PC-9 (cell line): ENCODE results near the gene RPS3. TPM values are rescaled to one million over a fixed set of nuclear protein-coding genes. Genes with fewer than 3 reads are reported as not detected.

Source experiments
- BruUV-seq: library from RNA; stranded (reverse); fragments of 400-500 nt; replicated peaks from 2 replicates; lab custom pipeline; 2021; lab: Mats Ljungman, UMichigan
- CTCF ChIA-PET: fragments of 300-600 bp; sonication (Branson Sonifier 250); formaldehyde crosslinking; loops from one replicate; lab custom pipeline; 2022; ENCODE audit warnings: antibody characterized with exemption; lab: Charles Lee
- POLR2A ChIA-PET: fragments of 300-600 bp; sonication (Branson Sonifier 250); formaldehyde crosslinking; loops from one replicate; lab custom pipeline; 2022; ENCODE audit warnings: antibody characterized with exemption; ENCODE audit not compliant: unreplicated experiment; lab: Charles Lee
- DNase-seq, 2 experiments: peaks; one replicate each; pipeline versions ENCODE4 v3.0.0 to v3.0.0-alpha.2; 2015 to 2022; ENCODE audit warnings: mixed read lengths in 1 of 2
- H2AFZ ChIP-seq: fragments of 200-600 bp; sonication (generic); 2 replicates; pipeline ENCODE4 v1.8.1; 2017; ENCODE audit warnings: antibody characterized with exemption
- H3F3A ChIP-seq: fragments of 200-600 bp; sonication (generic); 2 replicates; pipeline ENCODE4 v1.8.1; 2017; ENCODE audit warnings: antibody characterized with exemption, mild to moderate bottlenecking, low read depth; ENCODE audit not compliant: insufficient read depth
- H3K27ac ChIP-seq: fragments of 200-600 bp; sonication (generic); 2 replicates; pipeline ENCODE4 v1.6.1; 2016; ENCODE audit warnings: mixed run types
- H3K27me3 ChIP-seq: fragments of 200-600 bp; sonication (generic); 2 replicates; pipeline ENCODE4 v1.6.1; 2016; ENCODE audit warnings: low read depth, mixed run types; ENCODE audit not compliant: insufficient read depth
- H3K36me3 ChIP-seq: fragments of 200-600 bp; sonication (generic); 2 replicates; pipeline ENCODE4 v1.6.1; 2016; ENCODE audit warnings: low read depth, mixed run types
- H3K4me1 ChIP-seq: fragments of 200-600 bp; sonication (generic); replicated peaks from 2 replicates; pipeline ENCODE4 v1.6.1; 2016; ENCODE audit warnings: mixed run types; ENCODE audit not compliant: insufficient read depth
- H3K4me2 ChIP-seq: fragments of 200-600 bp; sonication (generic); 2 replicates; pipeline ENCODE4 v1.6.1; 2017; ENCODE audit warnings: mixed run types
- H3K4me3 ChIP-seq: fragments of 200-600 bp; sonication (generic); 2 replicates; pipeline ENCODE4 v1.6.1; 2016; ENCODE audit warnings: mixed run types
- H3K79me2 ChIP-seq: fragments of 200-600 bp; sonication (generic); 2 replicates; pipeline ENCODE4 v1.6.1; 2017; ENCODE audit warnings: low read depth, mixed run types
- H3K9me2 ChIP-seq: fragments of 200-600 bp; sonication (generic); 2 replicates; pipeline ENCODE4 v1.8.1; 2017; ENCODE audit warnings: mild to moderate bottlenecking; ENCODE audit not compliant: insufficient read depth
- H3K9me3 ChIP-seq: fragments of 200-600 bp; sonication (generic); 2 replicates; pipeline ENCODE4 v1.8.1; 2016; ENCODE audit warnings: low read depth; ENCODE audit not compliant: insufficient read depth
- H4K20me1 ChIP-seq: fragments of 200-600 bp; sonication (generic); 2 replicates; pipeline ENCODE4 v1.8.1; 2017; ENCODE audit not compliant: insufficient read depth
- CTCF ChIP-seq: fragments of 200-600 bp; sonication (generic); conservative IDR thresholded peaks from 2 replicates; pipeline ENCODE4 v1.6.1; 2017; ENCODE audit warnings: mixed run types, antibody characterized with exemption, mild to moderate bottlenecking, moderate library complexity
- EZH2 ChIP-seq: fragments of 200-600 bp; sonication (generic); IDR thresholded peaks from 2 replicates; pipeline ENCODE4 v1.8.0; 2017; ENCODE audit warnings: antibody characterized with exemption, low read depth
- intact Hi-C: fragments of 100-400 bp; cut with micrococcal nuclease; formaldehyde crosslinking; loops from one replicate; pipeline ENCODE4 v1.10.0; 2022; ENCODE audit not compliant: unreplicated experiment
- total RNA-seq: library from RNA; stranded (reverse); gene quantifications from 2 replicates; pipeline ENCODE4 v1.2.3, GENCODE V29; 2021

RPS3 gene
- total RNA-seq, 1 experiment from 2014 or later, result 4,011 TPM

- Histone ChIP-seq H3K4me3 (peak overlapping the region; percentile 87; the same call in 1 of the 2 replicates), H3K4me2 (peak overlapping the region; percentile 94), H2AFZ (no peak overlapping the region), H3K4me1 (peaks cover 70% of the 10 kb centered on the region), H3K36me3 (no peaks in the 10 kb centered on the region), H3F3A (peaks cover 37% of the 10 kb centered on the region), H3K27ac (no peak overlapping the region), H3K79me2 (peaks cover 51% of the 10 kb centered on the region), H3K9me2 (no peaks in the 10 kb centered on the region), H4K20me1 (no peaks in the 10 kb centered on the region), H3K9me3 (no peaks in the 10 kb centered on the region), H3K27me3 (no peaks in the 10 kb centered on the region)
- intact Hi-C loops, result no loop called here
- ChIA-PET CTCF (interaction anchor here (0.9 kb wide), 1 partner anchor 21 kb away, joined by 5 read pairs; no protein-coding TSS in a partner anchor), POLR2A (interaction anchor here (0.6 to 0.7 kb wide), 2 partner anchors 22 to 31 kb away, joined by 3 to 5 read pairs; no protein-coding TSS in a partner anchor)
- no TSS peak for BruUV-seq
- DNase-seq, result no peak
- TF ChIP-seq CTCF (no peak), EZH2 (no peak)
Measured at GRCh38 chr11:75350122-75350742, 49.1 kb upstream of the RPS3 start.

- intact Hi-C loops, result no loop called here
- peaks cover 65% of the 10 kb centered on the region for H3K4me1 ChIP-seq
Measured at GRCh38 chr11:75350743-75351540, 48.4 kb upstream of the RPS3 start.

More at GRCh38 chr11:75350743-75351540, 48.4 kb upstream of the RPS3 start:
- H3K36me3 ChIP-seq, result no peaks in the 10 kb centered on the region
- TSS peak; percentile 40 for BruUV-seq
- H3F3A ChIP-seq, result peaks cover 40% of the 10 kb centered on the region
- CTCF ChIA-PET, result no interaction called here
- H3K79me2 ChIP-seq, result peaks cover 50% of the 10 kb centered on the region
- POLR2A ChIA-PET, result interaction anchor here (0.6 to 0.7 kb wide), 4 partner anchors 14 to 30 kb away, joined by 3 to 5 read pairs (median 3); no protein-coding TSS in a partner anchor
- H3K4me3 ChIP-seq, result peak overlapping the region; percentile 87
- no peaks in the 10 kb centered on the region for H3K9me2 ChIP-seq
- H3K27ac ChIP-seq, result no peak overlapping the region
- H4K20me1 ChIP-seq, result no peaks in the 10 kb centered on the region
- H2AFZ ChIP-seq, result peak overlapping the region; percentile 97
- no peaks in the 10 kb centered on the region for H3K27me3 ChIP-seq
- no peaks in the 10 kb centered on the region for H3K9me3 ChIP-seq
- DNase-seq, result no peak
- TF ChIP-seq EZH2 (no peak), CTCF (no peak)
- H3K4me2 ChIP-seq, result peak overlapping the region; percentile 94
